Testis (tissue), 2 donors: Measurements from ENCODE around the gene ERCC6L.

Experiments used
- POLR2A ChIP-seq: fragments of 450-650 bp; IDR thresholded peaks from one replicate; pipeline ENCODE4 v1.6.1; 2017; ENCODE audit warnings: antibody characterized with exemption, mild to moderate bottlenecking, moderate library complexity
- TF ChIP-seq, protein P1 (sequence below), 3 experiments: fragments of 450-650 bp in 2 of 3; fragments of 200-600 bp in 1 of 3; sonication (generic) in 1 of 3; IDR thresholded peaks; one replicate each; pipeline ENCODE4 v1.5.1; 2016 to 2019; ENCODE audit warnings: antibody characterized with exemption in 3 of 3, mild to moderate bottlenecking in 2 of 3, moderate library complexity in 1 of 3

DNA sequence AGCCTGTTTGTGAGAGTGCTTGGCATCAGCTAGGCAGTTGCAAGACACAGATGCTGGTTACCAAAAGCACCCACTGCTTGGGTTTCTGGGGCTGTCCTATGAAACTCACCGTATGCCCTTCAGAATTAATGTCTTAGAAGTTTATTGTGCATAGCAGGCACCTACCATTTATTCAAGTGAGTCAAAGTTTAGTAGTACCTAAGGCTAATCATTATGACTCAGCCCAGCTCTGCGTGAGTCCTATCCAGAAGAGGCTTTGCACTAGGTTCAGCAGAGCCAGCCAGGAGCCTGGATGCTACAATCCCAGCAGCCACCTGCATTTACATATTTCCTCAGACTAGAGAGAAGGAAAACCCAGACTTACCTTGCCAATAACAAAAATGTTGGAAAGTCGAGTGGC lies 34.0 kb upstream of the ERCC6L start:
- TF ChIP-seq, protein P1, sequence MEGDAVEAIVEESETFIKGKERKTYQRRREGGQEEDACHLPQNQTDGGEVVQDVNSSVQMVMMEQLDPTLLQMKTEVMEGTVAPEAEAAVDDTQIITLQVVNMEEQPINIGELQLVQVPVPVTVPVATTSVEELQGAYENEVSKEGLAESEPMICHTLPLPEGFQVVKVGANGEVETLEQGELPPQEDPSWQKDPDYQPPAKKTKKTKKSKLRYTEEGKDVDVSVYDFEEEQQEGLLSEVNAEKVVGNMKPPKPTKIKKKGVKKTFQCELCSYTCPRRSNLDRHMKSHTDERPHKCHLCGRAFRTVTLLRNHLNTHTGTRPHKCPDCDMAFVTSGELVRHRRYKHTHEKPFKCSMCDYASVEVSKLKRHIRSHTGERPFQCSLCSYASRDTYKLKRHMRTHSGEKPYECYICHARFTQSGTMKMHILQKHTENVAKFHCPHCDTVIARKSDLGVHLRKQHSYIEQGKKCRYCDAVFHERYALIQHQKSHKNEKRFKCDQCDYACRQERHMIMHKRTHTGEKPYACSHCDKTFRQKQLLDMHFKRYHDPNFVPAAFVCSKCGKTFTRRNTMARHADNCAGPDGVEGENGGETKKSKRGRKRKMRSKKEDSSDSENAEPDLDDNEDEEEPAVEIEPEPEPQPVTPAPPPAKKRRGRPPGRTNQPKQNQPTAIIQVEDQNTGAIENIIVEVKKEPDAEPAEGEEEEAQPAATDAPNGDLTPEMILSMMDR (IDR thresholded peaks at IDR 0.05): no peak
- TF ChIP-seq POLR2A: no peak
